ENCODE measurements around the gene CCDC24.

CCDC24 gene

GRCh38 chr1:43963890-43964289 is 27.5 kb upstream of the CCDC24 start:
- no peak for DNase-seq

- no peak for DNase-seq
These were observed 26.1 kb upstream of the CCDC24 start for GRCh38 chr1:43965316-43965715.

- DNase-seq, result no peak
These were observed 23.0 kb upstream of the CCDC24 start for GRCh38 chr1:43968348-43968948.

GRCh38 chr1:43969416-43969745 is 22.0 kb upstream of the CCDC24 start:
- DNase-seq, result no peak

GRCh38 chr1:43969746-43970466 is 21.5 kb upstream of the CCDC24 start, which contains the start of gene DPH2:
DPH2 (plus strand) TSS chr1:43970010; CDS start chr1:43970176, 166 bp downstream.
- peak; percentile 96 to 98 for DNase-seq

GRCh38 chr1:43970502-43970901 is 20.9 kb upstream of the CCDC24 start:
- DNase-seq, result no peak

GRCh38 chr1:43970911-43971310 is 20.5 kb upstream of the CCDC24 start:
- DNase-seq, result no peak

- no peak for DNase-seq
These were observed 19.9 kb upstream of the CCDC24 start for GRCh38 chr1:43971336-43971980.

- no peak for DNase-seq
These were observed 17.4 kb upstream of the CCDC24 start for GRCh38 chr1:43973981-43974442.

- peak; percentile 85 to 94 for DNase-seq
These were observed 16.8 kb upstream of the CCDC24 start, which contains the start of gene ATP6V0B for GRCh38 chr1:43974443-43975248. ATP6V0B (plus strand) TSS chr1:43974960; CDS start chr1:43975041, 81 bp downstream.

GRCh38 chr1:43975249-43975961 is 16.0 kb upstream of the CCDC24 start:
- no peak for DNase-seq

GRCh38 chr1:43976045-43976444 is 15.4 kb upstream of the CCDC24 start:
- no peak for DNase-seq

GRCh38 chr1:43976890-43977289 is 14.5 kb upstream of the CCDC24 start:
- no peak for DNase-seq

GRCh38 chr1:43977376-43978263 is 13.8 kb upstream of the CCDC24 start:
- no peak for DNase-seq

- DNase-seq, result no peak
These were observed 13.2 kb upstream of the CCDC24 start for GRCh38 chr1:43978264-43978550.

- peak in 1 of 2 experiments; percentile 39 for DNase-seq
These were observed 12.7 kb upstream of the CCDC24 start, which contains the start of gene B4GALT2 for GRCh38 chr1:43978551-43979260. B4GALT2 (plus strand) TSS chr1:43979210; CDS start chr1:43981161, 1,951 bp downstream.

GRCh38 chr1:43979261-43979527 is 12.2 kb upstream of the CCDC24 start:
- DNase-seq, result no peak

- DNase-seq, result no peak
These were observed 11.7 kb upstream of the CCDC24 start for GRCh38 chr1:43979528-43980254.

- no peak for DNase-seq
These were observed 10.9 kb upstream of the CCDC24 start for GRCh38 chr1:43980255-43981134.
